Stimulated activated CD4-positive, alpha-beta T cell treated with anti-CD3 and anti-CD28 coated beads, Interleukin-4, amount 100 ng/mL, for 1 hour (primary cell): ENCODE measurements around the gene PPP6R3.
"Not testable (repeated sequence)": the region's sequence is repeated elsewhere in the genome, so short reads cannot be mapped to it uniquely, and the experiment has no call there.

Experiments
- DNase-seq: peaks from one replicate; pipeline ENCODE4 v3.0.0-alpha.2; 2020

PPP6R3 gene

DNA sequence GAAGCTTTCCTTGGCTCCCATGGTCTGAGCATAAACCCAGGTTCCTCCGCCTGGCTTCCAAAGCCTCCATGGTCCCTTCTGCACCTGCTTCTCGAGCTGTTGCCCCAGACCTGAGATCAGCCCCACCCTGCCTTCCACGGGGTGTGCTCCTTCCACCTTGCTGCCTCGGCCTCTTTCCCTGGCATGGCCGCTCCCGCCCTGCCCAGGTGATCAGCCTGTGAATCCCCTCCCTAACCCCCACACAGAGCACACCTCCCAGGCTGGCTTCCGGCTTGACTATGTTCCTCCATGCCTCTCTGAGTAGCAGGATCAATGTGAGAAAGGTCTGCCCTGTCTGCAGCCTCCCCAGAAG is 2.7 kb upstream of the PPP6R3 start:
- DNase-seq = no peak

DNA sequence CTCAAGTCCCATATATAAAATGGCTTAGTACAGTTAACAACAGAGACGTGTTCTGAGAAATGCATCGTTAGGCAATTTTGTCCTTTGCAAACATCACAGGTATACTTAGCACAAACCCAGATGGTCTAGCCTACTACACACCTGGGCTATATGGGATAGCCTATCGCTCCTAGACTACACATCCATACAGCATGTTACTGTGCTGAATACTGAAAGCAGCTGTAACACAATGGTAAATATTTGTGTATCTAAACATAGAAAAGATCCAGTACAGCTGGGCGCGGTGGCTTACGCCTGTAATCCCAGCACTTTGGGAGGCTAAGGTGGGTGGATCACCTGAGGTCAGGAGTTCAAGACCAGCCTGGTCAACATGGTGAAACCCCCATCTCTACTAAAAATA is 2.2 kb upstream of the PPP6R3 start:
- not testable (repeated sequence) for DNase-seq

DNA sequence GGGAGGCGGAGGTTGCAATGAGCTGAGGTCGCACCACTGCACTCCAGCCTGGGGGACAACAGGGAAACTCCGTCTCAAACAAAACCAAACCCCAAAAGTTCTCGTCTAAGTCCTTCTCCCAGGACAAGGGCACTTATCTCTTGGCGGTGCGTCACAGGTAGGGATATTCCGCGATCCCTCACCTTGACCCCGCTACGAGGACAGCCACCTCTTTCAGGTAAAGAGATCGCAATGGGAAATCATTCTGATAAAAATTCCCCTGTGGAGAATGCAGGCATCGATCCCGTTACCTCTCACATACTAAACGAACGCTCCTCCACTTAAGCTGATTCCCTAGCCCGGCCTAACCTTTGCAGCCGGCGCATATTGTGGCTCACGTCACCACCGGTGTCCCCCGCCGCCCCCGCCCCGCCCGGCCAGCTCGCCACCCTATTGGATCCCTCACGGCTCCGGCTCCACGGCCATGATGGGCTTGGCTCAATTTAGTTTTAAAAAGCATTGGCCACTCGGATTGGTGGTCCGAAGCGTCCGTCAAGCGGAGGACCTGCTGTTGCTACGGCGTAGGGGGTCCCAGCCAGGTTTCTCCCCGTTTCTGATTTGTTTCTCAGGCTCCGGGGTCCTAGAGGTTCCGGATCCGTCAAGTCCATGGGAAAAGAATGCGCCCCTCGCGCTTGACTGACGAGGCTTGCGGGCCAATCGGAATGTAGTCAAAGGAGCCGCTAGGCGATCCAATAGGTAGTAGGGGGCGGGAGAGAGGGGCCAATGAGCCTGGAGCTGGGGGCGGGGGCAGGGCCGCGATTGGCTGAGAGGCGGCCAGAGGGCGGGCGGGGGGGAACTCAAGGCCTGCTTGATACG is 439 bp upstream of the PPP6R3 start:
- DNase-seq = peak; percentile 93

DNA sequence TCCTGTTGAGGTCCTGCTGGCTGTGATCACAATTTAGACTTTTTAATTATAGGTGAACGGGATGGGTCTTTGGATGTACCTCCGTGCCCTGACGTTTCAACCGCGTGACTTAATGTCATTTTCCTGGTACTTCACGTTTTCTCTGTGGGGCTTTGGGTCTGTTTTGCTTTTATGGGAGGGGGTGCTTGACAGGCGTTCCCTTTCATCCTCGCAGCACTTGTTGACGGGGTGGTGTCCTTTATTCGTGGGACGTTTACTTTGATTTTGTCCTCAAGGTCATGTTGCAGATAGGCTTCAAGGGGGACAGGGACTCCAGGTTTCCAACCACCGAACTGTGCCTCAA is 994 bp downstream of the PPP6R3 start:
- DNase-seq = no peak

DNA sequence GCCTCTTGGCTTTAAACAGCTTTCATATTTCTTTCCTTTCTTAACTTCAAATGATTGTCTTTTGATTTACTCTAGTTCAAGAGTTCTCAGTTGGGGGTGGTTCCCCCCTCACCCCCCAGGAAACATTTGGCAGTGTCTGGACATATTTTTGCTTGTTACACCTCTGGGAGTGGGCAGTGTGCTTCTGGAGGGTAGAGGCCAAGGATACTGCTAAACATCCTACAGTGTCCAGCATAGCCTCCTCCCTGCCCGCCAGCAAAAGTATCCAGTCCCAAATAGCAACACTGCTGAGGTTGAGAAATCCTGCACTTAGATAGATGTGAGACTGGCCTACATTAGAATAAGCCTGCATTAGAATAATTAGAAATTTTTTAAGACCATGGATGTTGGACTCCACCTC is 3.2 kb downstream of the PPP6R3 start:
- DNase-seq = no peak

DNA sequence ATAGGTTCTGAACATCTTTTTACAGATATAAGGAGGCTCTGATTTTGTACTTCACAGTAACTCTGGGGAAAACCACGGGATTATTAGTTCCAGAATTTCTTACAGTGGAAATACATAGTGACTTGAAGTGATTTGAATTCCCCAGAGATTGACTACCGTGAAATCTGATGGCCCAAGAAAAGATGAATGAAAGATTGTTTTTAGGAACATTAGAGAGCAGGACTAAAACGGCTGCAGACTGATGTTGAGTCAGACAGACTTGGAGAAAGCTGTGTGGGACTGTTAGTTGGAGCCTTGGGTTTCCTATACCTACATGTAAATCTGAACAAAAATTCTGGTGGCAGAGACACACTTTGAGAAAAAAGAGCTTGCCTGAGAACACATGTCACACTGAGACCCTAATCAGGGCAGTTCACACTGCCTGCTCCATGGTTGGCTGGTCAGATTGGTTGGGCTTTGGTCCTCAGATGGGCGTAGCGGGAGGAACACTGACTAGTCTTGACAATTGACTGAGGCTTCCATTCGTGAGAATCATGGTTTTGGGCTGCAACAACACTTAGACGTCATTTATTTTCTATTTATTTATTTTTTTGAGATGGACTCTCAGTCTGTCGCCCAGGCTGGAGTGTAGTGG is 6.8 kb downstream of the PPP6R3 start:
- DNase-seq = no peak

DNA sequence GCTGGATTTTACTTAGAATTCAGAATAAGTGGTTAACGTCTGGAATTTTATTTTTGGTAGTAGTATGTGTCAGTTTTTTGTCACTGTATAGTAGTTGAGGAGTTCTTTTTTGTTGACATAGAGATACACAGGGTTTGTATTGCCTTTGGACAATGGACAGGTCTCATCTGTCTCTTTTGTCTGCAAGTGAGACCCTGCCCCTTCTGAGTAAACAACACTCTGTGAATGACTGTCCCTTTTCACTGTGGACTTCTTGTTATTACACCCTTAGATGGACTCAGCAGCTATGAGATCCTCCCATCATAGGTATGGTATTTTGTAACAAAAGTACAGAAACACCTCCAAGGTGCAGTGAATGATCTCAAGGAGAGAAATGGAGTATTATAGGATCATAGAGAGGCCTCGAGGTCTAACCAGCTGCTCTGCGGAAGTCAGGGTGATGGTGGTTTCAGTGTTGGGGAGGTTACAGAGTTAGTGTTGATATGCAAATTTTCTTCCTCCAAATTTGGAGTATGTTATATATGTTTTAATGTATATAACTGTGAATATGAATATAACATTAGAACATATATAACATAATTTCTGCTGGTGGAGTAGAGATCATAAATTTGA is 7.8 kb downstream of the PPP6R3 start:
- no peak for DNase-seq

DNA sequence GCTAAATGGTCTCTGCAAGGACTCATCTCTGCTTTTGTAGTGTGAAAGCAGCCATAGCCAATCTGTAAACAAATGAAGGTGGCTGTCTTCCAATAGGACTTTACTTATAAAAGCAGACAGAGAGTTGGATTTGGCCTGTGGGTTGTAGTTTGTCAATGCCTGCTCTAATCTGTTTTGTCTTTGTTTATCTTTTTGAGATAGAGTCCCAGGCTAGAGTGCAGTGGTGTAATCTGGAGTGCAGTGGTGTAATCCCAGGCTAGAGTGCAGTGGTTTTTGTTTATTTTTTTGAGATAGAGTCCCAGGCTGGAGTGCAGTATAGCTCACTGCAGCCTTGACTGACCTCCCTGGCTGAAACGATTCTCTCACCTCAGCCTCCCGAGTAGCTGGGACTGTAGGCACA is 8.6 kb downstream of the PPP6R3 start:
- no peak for DNase-seq

DNA sequence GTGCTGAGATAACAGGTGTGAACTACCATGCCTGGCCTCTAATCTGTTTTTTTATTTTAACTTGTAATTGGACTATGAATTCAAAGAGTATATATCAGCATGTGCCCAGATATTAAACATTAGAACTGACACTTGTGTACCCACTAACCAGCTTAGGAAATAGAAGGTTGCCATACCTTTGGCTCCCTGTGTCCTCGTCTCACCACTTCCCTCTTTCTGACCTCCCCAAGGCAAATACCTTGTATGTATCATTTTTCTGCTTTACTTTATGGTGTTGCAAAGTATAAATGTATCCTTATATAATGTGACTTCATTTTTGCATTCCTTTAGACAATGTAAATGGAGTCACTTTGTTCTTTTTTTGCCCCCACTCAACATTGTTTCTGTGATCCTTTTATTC is 9.1 kb downstream of the PPP6R3 start:
- no peak for DNase-seq

DNA sequence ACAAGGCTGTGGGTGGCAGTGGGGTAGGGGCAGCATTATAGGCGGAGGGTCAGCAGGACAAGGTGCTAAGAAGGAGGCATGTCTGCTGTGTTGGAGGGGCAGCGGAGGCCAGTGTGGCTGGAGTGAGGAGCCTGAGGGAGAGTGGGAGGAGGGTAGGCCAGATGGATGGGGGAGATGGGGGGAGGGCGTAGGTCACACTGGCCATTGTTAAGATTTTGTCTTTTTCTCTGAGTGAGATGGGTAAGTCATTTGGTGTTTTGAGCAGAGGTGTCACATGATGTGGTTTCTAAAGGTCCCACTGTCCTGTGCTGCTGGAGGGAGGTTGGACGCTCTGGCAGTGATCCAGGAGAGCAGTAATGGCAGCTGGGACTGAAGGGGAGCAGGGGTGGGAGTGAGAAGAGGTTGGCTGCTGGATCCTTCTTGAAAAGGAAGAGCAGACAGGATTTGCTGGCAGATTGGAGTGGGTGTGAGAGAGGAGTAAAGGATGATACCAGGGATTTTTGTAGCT is 9.8 kb downstream of the PPP6R3 start:
- no peak for DNase-seq

DNA sequence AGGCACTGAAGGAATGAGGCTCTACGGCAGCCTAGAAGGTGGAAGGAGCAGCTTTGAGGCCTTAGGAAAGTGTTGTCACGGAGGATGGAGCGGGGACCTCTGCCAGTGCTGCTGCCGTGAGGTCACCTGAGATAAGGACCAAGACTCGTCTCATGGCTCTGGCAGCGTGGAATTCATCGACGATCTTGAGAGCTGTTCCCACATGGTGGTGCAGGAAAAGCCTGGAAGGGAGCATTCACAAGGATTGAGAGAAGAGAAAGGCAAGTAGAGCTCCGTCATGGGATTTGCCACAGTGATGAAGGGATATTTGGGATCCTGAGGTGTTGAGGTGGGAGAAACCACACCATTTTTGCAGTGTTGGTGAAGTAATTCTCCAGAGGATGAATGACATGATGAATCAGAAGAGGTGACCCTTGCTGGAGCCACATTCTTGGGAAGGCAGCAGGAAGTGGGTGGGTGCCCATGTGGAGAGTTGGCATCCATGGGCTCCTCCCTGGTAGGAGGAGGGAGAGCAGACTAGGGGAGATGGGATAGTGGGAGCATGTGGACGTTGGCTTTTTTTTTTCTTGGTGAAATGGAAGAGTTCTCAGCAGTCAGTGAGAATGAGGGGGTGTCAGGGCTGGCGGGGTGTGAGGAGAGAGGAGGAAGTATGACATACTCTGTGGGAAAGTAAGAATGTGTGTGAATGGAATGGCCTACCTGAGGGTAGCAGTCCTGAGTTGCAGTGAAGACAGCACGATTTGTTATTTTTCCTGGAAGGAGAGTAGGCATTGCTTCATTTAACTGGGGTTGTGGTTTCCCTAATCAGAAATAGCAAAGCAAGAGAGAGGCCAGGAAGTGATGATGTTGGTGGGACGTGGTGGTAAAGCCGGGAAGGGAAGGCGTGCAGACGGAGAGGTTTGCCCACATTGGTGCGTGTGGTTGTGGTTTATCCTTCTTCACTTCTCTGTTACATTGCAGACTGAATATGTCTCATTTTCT is 11.1 kb downstream of the PPP6R3 start:
- DNase-seq = no peak

DNA sequence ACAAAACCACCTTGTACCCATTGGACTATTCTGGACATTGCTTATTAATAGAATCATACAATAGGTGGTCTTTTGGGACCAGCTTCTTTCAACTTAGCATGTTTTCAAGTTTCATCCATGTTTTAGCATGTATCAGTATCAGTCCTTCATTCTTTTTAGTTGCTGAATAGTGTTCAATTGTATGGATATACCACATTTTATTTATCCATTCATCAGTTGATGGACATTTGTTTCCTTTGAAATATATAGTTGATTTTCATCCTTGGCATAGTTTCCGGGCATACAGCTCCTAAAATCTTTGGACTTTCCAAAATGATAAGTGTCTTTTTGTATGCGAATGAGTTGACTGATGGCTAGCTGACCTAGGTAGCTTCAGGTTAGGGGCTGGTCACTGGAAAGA is 12.2 kb downstream of the PPP6R3 start:
- DNase-seq = no peak

DNA sequence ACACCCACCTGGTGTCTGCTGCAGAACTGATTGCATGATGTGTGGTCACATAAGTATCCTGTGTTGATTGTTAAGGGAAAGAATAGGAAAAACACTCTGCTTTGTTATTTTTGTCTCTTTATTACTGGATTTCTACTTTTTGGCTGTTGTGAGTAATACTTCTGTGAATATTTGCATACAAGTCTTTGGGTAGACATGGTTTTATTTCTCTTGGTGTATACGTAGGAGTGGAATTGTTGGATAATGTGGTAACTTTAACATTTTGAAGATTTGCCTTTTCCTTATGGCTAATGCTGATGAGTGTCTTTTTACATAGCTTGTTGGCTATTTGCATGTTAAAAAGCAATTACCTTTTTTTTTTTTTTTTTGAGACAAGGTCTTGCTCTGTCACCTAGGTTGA is 13.1 kb downstream of the PPP6R3 start:
- DNase-seq = no peak

DNA sequence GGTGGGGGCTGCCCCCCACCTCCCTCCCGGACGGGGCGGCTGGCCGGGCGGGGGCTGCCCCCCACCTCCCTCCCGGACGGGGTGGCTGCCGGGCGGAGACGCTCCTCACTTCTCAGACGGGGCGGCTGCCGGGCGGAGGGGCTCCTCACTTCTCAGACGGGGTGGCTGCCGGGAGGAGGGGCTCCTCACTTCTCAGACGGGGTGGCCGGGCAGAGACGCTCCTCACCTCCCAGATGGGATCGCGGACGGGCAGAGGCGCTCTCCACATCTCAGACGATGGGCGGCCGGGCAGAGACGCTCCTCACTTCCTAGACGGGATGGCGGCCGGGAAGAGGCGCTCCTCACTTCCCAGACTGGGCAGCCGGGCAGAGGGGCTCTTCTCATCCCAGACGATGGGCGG is 15.1 kb downstream of the PPP6R3 start:
- not testable (repeated sequence) for DNase-seq

DNA sequence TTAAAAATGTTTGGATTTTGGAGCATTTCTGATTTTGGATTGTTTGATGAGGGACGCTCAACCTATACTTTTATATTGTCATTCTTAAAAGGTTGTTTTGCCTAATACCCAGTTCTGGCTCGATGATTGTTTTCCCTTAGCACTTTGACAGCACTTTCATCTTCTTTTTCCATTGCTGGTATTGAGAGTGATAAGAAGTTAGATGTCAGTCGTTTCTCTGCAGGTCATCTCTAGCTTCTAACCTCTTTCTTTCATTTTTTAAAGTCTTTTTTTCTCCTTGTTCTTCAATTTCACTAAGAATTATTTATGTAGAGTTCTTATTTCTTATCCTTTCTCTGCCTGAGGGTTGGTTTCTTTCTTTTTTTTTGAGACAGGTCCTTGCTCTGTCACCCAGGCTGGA is 18.8 kb downstream of the PPP6R3 start:
- DNase-seq = no peak

DNA sequence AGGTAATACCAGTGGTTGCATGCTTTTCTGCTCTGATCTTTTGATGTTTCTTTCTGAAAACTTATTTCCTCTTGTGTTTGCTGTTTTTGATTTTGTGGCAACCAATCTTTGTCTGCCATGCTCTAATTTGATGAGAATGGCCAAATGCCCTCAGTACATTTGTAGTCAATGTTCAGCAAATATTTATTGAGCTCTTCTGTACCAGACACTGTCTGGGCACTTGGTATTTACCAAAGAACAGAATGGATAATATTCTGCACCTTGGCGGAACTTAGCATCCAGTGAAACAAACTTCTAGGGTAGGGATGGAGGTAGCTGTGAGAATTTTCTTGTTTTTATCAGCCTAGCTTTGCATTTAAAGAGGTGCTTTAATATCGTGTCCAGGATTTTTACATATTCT is 19.6 kb downstream of the PPP6R3 start:
- no peak for DNase-seq

DNA sequence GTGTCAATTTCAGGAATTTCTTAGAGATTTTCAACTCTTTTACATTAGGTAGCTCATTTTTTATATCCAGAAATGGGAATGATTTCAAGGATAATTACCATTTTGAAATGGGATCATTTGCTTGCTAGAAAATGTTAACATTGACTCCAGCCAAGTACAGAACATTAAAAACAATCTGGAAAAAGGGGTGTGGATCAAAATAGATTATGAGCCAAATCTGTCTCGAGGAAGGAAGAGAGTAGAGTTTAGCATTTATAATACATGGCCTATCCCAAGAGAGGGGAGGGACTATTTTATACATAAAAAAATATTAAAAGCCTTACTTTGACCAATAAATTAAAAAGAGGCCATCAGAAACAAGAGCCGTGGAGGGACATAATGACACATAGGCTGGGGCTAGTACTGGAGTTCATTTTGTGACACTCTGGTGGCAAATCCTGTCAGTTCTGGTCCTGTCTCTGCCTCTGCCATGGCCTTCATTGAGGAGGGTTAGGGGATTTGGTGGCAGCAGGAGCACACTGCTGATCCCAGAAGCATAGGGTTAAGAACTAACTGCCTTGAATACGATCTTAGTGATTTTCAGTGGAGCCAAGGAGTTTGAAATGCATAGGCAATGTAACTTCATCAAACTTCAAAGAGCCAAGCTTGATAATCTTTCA is 20.4 kb downstream of the PPP6R3 start:
- no peak for DNase-seq

DNA sequence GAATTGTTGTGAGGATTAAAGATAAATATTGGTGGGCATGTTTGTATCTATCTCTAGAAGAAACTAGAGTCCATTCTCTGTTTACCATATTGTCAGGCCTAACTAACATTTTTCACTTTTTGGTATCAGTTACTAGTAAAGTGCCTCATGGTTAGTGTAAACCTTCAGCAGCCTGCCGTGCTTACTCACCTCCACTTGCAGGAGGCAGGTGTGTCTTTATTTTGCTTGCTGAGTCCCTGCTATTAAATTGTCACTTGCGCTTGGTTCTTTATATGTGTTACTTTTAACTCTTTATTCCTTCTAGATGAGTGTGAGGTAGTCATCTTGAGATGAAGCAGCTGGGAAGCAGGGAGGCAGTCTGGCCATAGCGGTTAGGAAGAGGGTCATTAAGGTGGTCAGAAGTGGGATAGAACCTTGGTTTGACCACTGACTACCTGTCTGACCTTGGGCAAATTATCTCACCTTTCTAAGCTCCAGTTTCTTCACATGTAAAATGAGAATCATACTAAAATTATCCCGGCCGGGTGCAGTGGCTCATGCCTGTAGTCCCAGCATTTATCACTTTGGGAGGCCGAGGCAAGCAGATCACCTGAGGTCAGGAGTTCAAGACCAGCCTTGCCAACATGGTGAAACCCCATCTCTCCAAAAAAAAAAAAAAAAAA is 21.2 kb downstream of the PPP6R3 start:
- DNase-seq = no peak

DNA sequence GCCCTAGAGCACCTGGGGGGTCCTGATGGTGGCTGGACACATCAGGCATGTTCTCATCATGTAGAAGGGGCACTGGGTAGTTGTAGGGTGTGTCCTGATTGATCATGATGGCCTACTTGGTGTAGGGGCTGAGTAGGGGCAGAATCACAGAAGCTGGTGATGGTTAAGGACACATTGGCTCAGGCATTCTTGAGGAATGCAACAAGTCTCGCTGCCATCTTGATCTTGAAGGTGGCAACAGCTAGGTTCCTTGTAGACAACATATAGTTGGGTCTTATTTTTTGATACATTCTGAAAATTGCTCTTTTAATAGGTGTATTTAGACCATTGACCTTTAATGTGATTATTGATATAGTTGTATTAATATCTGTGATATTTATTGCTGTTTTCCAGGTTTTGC is 28.1 kb downstream of the PPP6R3 start:
- no peak for DNase-seq

DNA sequence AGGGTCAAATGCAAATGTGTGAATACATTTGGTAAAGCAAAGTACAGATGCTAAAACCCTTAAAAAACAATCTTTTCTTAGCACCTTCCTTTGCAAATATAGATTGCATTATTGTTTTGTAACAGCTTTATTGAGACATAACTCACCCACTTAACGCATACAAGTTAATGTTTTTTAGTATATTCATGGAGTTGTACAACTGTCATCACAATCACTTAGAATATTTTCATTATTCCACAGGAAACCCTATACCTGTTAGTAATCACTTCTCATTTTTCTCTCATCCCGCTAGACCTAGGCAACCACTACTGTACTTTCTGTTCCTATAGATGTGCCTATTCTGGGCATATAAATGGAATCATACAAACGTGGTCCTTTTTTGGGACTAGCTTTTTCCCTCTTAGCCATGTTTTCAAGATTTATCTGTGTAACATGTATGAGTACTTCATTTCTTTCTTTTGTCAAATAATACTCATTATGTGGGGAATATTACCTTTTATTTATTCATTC is 34.7 kb downstream of the PPP6R3 start:
- DNase-seq = no peak

DNA sequence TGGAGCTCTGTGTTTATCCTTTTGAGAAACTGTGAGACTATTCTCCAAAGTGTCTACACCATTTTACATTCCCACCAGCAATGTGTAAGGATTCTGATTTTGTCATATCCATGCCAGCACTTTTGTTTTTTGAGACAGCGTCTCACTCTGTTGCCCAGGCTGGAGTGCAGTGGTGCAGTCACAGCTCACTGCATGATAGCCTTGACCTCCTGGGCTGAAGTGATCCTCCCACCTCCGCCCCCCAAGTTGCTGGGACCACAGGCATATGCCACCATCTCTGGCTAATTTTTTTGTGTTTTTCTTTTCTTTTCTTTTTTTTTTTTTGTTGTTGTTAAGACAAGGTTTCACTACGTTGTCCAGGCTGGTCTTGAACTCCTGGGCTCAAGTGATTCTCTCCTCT is 35.3 kb downstream of the PPP6R3 start:
- no peak for DNase-seq

DNA sequence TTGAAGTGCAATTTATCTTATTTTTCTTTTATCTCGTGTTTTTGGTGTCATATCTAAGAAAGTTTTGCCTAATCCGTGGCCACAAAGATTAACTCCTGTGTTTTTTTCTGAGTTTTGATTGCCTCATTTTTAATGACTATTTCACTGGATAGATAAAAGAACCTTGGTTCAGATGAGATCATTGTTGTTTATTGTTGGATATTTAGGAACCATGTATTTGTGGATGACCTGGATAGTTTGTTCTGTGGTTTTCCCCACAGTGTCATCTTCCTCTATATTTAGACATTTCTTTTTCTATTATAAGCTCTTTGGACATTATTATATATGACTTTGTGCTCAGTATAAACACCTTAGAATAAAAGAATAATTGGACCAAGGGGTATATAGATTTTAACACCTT is 37.2 kb downstream of the PPP6R3 start:
- DNase-seq = no peak
